LNCaP clone FGC (cell line): ENCODE data around the gene MAP6D1.

ENCODE experiments used
- DNase-seq: peaks from one replicate; pipeline ENCODE4 v3.0.0-alpha.2; 2011; ENCODE audit warnings: low read depth
- H3K4me3 ChIP-seq: 2 replicates; pipeline ENCODE4 v1.5.1; 2011; ENCODE audit warnings: mild to moderate bottlenecking, low read depth, low read length, control low read depth
- TF ChIP-seq, protein P1 (sequence below): IDR thresholded peaks from 2 replicates; pipeline ENCODE4 v1.5.1; 2012; ENCODE audit warnings: mild to moderate bottlenecking; ENCODE audit not compliant: control insufficient read depth, insufficient read depth; ENCODE audit errors: extremely low read depth

Gene MAP6D1

DNA sequence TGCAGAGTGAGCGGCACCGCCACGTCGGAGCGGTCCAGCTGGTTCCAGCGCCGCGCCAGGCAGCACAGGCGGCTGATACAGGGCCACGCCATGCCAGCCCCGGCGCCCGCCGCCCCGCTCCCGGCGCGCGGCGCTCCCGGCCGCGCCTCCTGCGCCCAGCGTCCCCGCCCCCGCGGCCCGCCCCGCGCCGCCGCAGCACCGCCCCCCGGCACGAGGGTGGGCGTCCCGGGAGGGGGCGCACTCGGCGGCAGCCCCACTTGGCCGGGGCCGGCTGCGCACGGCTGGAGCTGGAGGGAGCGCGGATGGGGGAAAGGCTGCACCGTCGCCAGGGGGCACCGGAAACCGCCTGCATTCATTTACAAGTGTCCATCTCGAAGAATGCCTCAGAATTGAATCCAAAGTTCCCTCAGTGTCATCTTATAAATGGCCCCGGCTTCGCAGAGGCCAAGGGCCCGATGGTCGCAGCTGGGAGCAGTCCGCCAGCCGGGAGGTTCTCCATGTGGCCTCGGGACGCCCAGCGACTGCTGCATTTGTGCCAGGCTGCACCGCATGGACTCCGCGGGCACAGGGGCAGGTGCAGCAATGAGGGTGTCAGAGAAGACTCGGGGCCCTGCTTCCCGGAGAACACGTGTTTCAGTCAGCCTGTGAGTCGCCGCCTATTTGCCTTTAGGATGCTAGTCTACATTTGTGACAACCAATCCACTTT is at the start of gene MAP6D1:
MAP6D1 (minus strand) TSS at position 122 of the 706 bp plus-strand sequence; CDS start at position 92, 30 bp downstream.
- TF ChIP-seq, protein P1, sequence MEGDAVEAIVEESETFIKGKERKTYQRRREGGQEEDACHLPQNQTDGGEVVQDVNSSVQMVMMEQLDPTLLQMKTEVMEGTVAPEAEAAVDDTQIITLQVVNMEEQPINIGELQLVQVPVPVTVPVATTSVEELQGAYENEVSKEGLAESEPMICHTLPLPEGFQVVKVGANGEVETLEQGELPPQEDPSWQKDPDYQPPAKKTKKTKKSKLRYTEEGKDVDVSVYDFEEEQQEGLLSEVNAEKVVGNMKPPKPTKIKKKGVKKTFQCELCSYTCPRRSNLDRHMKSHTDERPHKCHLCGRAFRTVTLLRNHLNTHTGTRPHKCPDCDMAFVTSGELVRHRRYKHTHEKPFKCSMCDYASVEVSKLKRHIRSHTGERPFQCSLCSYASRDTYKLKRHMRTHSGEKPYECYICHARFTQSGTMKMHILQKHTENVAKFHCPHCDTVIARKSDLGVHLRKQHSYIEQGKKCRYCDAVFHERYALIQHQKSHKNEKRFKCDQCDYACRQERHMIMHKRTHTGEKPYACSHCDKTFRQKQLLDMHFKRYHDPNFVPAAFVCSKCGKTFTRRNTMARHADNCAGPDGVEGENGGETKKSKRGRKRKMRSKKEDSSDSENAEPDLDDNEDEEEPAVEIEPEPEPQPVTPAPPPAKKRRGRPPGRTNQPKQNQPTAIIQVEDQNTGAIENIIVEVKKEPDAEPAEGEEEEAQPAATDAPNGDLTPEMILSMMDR: peak; percentile 21; the same call in 1 of the 2 replicates
- H3K4me3 ChIP-seq: peak within 1 kb of the TSS; percentile 37
- no peak for DNase-seq

DNA sequence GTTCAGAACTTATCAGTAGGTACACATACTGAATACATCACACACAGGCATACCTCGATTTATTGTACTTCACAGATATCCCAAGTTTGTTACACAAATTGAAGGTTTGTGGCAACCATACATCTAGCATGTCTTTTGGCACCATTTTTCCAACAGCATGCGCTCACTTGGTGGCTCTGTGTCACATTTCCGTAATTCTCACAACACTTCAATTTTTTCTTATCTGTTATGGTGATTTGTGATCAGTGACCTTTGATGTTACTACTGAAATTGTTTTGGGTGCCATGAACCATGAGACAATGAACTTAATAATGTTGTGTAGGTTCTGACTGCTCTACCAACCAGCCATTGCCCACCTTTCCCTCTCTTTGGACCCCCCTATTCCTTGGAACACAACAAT is 48.5 kb upstream of the MAP6D1 start:
- TF ChIP-seq, protein P1: no peak
- no peak for DNase-seq
- no peak overlapping the region for H3K4me3 ChIP-seq

DNA sequence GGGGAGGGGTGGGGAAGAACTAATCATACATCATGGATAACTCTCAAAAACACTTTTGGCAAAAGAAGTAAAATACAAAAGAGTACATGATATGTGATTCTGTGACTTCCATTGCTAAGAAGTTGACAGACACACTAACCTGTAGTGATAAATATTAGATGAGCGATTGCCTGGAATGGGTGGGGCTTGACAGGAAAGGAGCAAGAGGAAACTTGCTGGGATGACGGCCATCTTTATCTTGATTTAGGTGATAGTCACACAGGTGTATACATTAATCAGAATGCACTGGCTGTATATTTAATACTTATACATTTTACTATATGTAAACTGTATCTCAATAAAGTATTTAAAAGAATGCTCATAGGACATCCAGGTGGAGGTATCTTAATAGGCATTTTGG is 46.2 kb upstream of the MAP6D1 start:
- no peak for DNase-seq
- H3K4me3 ChIP-seq: no peak overlapping the region
- TF ChIP-seq, protein P1: no peak

DNA sequence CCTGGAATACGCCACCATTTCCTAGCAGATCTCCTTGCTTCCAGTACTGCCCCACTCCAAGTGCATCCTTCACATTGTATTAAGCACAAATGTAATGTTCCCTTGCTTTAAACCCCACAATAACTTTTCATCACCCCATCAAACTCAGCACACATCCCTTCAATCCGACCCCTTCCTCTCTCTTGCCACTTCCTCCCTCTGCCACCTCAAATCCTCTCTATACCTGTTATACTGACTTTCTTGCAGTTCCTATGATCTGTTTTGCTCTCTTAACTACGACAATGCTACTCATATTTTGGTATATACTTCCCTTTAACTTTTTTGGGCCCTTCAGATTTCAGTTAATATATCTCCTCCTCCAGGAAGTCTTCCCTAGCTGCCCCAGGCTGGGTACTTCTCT is 45.2 kb upstream of the MAP6D1 start:
- no peak for DNase-seq
- TF ChIP-seq, protein P1: no peak
- H3K4me3 ChIP-seq: no peak overlapping the region

DNA sequence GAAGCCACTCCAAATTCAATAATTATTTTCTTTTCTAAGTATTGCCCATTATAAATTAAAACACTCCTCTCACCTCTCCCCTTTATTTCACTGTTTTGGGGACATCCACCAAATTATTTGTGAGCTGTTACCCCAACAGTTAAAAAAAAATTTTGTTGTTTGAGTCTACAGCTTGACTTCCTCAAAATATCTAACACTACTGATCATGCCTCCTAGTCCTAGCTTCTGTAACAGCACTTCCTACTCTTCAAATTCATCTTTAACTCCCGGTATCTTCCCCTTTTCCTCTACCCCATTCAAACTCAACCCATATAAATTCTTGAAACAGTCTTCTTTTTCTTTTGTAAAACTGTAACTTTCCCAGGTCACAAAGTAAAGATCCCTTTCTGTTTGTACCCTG is 43.4 kb upstream of the MAP6D1 start:
- DNase-seq: no peak
- TF ChIP-seq, protein P1: no peak
- no peak overlapping the region for H3K4me3 ChIP-seq

DNA sequence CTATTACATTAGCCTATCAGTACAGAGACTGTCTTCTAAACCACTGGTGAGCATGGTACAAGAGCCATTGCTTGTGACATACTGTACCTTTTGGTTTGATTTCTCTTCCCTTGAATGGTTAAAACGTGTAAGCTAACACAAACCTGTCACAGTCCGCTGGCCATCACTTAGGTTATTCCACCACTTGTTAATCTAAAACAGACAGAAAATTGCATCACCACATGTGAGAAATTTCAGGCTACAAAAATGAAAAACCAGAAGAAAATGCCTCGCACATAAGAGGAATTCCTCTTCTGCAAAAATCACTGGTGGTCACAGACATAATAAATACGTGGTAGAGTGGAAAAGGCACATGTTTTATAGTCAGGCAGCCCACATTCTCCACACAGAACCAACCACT is 37.2 kb upstream of the MAP6D1 start:
- no peak overlapping the region for H3K4me3 ChIP-seq
- TF ChIP-seq, protein P1: no peak
- no peak for DNase-seq

DNA sequence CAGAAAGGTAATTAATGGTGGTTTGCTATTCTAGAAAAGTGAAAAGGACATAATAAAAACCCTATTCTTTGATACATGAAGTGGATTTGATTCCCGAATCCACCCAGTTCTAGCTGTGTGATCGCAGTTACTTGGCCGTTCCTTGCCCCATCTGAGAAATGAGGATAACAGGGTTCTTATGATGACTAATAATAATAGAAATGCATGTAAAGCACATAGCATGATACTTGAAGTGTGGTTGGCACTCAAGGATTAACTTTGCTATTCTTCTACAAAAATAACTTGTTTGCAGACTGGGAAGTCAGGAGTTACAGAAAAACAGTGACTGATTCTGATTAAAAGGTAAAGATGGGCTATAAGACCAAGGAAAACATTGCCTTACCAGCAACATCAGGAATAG is 32.5 kb upstream of the MAP6D1 start:
- no peak overlapping the region for H3K4me3 ChIP-seq
- DNase-seq: no peak
- TF ChIP-seq, protein P1: no peak
